Measurements from ENCODE around the gene KIAA0232.

- TF ChIP-seq POLR2A (IDR thresholded peaks at IDR 0.05; ENCODE audit: low read length) (no peak), GATA1 (IDR thresholded peaks at IDR 0.05; ENCODE audit: low read depth, low read length) (no peak)
These were observed 116.2 kb downstream of the KIAA0232 start for GRCh38 chr4:6898763-6899162.
